ENCODE measurements around the gene BRICD5.

DNA sequence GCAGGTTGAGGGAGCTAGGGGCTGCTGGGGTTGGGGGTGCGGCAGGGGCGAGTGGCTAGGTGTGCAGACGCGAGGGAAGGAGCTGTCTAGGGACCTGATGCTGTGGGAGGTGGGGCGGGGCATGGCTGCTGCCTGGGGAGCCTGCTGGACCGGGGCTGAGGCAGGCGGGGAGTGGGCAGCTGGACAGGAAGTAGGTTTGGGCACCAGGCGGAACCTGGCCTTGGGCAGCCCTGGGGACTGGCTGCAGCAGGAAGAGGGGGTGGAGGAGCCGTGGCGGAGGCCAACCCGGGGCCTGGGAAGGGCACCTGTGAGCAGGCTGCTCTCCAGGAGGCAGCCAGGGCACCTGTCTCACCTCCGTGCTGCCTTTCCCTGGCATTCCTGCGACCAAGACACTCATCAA is 19.7 kb upstream of the BRICD5 start:
- TF ChIP-seq POLR2A (IDR thresholded peaks at IDR 0.05) = no peak
- TF ChIP-seq CTCF (IDR thresholded peaks at IDR 0.05) = no peak
- no peak for TF ChIP-seq EP300 (IDR thresholded peaks at IDR 0.05)
- no peak for TF ChIP-seq POLR2AphosphoS5 (IDR thresholded peaks at IDR 0.05)
